ENCODE data around the gene C1orf56. TPM values are rescaled to one million over a fixed set of nuclear protein-coding genes. Genes with fewer than 3 reads are reported as not detected.

C1orf56 gene
- total and polyA plus RNA-seq, 2 of the 13 experiments (the other 11 are each of a cell fraction or from before 2014, with no cell fraction given), result 1.5 to 3.2 TPM

DNA sequence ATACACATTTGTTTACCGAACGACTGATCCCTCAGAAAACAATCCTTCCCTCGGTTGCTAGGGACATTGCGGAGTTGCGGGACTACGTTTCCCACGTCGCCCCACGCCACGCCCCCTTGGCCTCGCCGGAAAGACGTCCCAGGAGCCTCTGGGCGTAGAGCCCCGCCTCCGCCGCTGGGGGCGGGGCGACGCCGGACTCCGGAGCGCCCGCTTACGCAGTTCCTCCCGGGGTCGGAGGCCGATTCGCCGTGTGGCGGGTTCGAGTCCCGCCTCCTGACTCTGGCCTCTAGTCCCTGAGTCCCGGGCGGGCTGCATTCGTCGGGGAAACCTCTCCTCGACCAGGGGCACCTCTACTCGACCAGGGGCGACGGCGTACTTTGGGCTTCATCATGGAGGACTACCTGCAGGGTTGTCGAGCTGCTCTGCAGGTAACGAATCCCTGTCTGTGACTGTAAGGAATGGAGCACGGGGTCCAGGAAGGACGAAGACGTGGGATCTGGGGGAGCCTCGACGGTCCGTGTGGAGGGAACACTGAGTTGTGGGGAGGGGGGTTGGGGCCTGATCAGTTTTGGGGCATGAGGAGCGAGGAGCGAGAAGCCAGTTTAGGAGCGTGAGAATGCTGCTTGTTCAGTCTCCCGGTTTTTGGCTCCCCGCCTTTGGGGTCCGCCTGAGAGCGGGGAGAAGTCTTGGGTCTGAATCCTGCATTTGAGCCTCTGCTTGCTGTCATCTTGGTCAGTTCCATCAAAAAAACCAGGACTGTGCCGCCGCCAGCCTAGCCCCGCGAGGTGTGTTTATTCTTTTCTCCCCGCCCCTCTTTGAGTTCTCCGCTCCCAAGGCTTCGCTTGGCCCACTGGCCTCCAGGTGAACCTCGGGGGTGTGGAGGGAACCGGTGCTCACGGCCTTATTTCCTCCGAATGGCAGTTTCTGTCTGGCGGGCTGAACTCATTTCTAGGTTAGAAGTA is 39.0 kb upstream of the C1orf56 start, which contains the start of gene PRUNE1 (continued):
- TF ChIP-seq FLYWCH1 (CRISPR knock-in tag; IDR thresholded peaks at IDR 0.05), result no peak
- TF ChIP-seq DMTF1 (CRISPR knock-in tag; IDR thresholded peaks at IDR 0.05), result no peak
- TF ChIP-seq CREM (IDR thresholded peaks at IDR 0.05), result peak; percentile 71
- no peak for TF ChIP-seq CREM (CRISPR knock-in tag; IDR thresholded peaks at IDR 0.05)
- peak; percentile 93 for TF ChIP-seq NR2C2 (CRISPR knock-in tag; IDR thresholded peaks at IDR 0.05; ENCODE audit: borderline replicate concordance)
- TF ChIP-seq GABPB1 (CRISPR knock-in tag; IDR thresholded peaks at IDR 0.05), result peak; percentile 95
- TF ChIP-seq NAIF1 (CRISPR knock-in tag; IDR thresholded peaks at IDR 0.05; ENCODE audit: borderline replicate concordance), result peak; percentile 78; the same call in 1 of the 2 replicates
- no peak for TF ChIP-seq KLF11 (CRISPR knock-in tag; IDR thresholded peaks at IDR 0.05)
- no peak for TF ChIP-seq RCOR2 (CRISPR knock-in tag; IDR thresholded peaks at IDR 0.05)
- TF ChIP-seq HNF4A (CRISPR knock-in tag; IDR thresholded peaks at IDR 0.05), result peak; percentile 46
- no peak for TF ChIP-seq SRSF4 (IDR thresholded peaks at IDR 0.05; ENCODE audit: low read depth, low read length, poor library complexity, severe bottlenecking)
- TF ChIP-seq ZNF782 (CRISPR knock-in tag; IDR thresholded peaks at IDR 0.05; ENCODE audit: borderline replicate concordance), result peak; percentile 53; the same call in 1 of the 2 replicates
- 0 out of 2 replicates have a peak, but pooled peaks have one; percentile 42 for TF ChIP-seq ZNF784 (CRISPR knock-in tag; IDR thresholded peaks at IDR 0.05; ENCODE audit: borderline replicate concordance)
- TF ChIP-seq, protein P1, sequence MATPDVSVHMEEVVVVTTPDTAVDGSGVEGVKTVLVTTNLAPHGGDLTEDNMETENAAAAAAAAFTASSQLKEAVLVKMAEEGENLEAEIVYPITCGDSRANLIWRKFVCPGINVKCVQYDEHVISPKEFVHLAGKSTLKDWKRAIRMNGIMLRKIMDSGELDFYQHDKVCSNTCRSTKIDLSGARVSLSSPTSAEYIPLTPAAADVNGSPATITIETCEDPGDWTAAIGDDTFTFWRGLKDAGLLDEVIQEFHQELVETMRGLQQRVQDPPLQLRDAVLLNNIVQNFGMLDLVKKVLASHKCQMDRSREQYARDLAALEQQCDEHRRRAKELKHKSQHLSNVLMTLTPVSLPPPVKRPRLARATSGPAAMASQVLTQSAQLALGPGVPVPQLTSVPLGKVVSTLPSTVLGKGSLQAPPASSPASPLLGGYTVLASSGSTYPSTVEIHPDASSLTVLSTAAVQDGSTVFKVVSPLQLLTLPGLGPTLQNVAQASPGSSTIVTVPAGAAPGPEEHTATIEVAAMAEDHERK (CRISPR knock-in tag; IDR thresholded peaks at IDR 0.05; ENCODE audit: low read depth), result peak; percentile 78
- TF ChIP-seq ZNF160 (CRISPR knock-in tag; IDR thresholded peaks at IDR 0.05), result no peak
- TF ChIP-seq ZNF772 (CRISPR knock-in tag; IDR thresholded peaks at IDR 0.05), result peak; percentile 56; the same call in 1 of the 2 replicates
- no peak for TF ChIP-seq ATF6 (CRISPR knock-in tag; conservative IDR thresholded peaks at IDR 0.05)
- TF ChIP-seq ZFP90 (CRISPR knock-in tag; IDR thresholded peaks at IDR 0.05; ENCODE audit: borderline replicate concordance), result peak; percentile 91; the same call in 1 of the 2 replicates
